Upper lobe of left lung (tissue), 4 donors: ENCODE data around the gene UBL7.

Source experiments
- EP300 ChIP-seq, 4 donors: sonication (generic); formaldehyde crosslinking; IDR thresholded peaks; one replicate each; pipeline ENCODE4 v1.5.1; 2017; ENCODE audit warnings: antibody characterized with exemption in 4 of 4, control low read depth in 2 of 4
- POLR2A ChIP-seq, 4 donors: fragments of 450-650 bp; IDR thresholded peaks; one replicate each; pipeline ENCODE4 v1.5.1; 2016 to 2017; ENCODE audit warnings: antibody characterized with exemption in 4 of 4, mild to moderate bottlenecking in 2 of 4
- POLR2AphosphoS5 ChIP-seq, 2 donors: sonication (generic); formaldehyde crosslinking; IDR thresholded peaks; one replicate each; pipeline ENCODE4 v1.5.1; 2017; ENCODE audit warnings: antibody characterized with exemption in 2 of 2
- TF ChIP-seq, protein P1 (sequence below), 6 experiments: fragments of 450-650 bp in 4 of 6; fragments of 200-600 bp in 2 of 6; sonication (generic) in 2 of 6; IDR thresholded peaks; one replicate each; pipeline ENCODE4 v1.5.1; 2016 to 2019; ENCODE audit warnings: antibody characterized with exemption in 6 of 6

DNA sequence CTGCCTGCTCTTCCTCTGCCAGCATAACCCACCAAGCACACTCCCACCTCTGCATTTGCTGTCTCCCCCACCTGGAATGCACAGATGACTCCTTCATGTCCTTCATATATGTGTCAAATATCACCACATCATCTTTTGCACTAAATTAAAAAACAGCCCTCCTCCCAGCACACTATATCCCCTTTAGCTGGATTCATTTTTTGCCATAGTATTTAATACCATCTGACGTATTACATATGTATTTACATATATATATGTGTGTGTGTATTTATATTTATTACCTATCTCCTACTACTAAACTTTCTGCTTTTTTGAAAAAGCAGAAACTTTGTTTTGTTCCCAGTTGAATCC, 29.4 kb upstream of the UBL7 start:
- TF ChIP-seq, protein P1, sequence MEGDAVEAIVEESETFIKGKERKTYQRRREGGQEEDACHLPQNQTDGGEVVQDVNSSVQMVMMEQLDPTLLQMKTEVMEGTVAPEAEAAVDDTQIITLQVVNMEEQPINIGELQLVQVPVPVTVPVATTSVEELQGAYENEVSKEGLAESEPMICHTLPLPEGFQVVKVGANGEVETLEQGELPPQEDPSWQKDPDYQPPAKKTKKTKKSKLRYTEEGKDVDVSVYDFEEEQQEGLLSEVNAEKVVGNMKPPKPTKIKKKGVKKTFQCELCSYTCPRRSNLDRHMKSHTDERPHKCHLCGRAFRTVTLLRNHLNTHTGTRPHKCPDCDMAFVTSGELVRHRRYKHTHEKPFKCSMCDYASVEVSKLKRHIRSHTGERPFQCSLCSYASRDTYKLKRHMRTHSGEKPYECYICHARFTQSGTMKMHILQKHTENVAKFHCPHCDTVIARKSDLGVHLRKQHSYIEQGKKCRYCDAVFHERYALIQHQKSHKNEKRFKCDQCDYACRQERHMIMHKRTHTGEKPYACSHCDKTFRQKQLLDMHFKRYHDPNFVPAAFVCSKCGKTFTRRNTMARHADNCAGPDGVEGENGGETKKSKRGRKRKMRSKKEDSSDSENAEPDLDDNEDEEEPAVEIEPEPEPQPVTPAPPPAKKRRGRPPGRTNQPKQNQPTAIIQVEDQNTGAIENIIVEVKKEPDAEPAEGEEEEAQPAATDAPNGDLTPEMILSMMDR (IDR thresholded peaks at IDR 0.05), result no peak
- no peak for TF ChIP-seq POLR2A (IDR thresholded peaks at IDR 0.05)
- no peak for TF ChIP-seq POLR2AphosphoS5 (IDR thresholded peaks at IDR 0.05)
- TF ChIP-seq EP300 (IDR thresholded peaks at IDR 0.05), result no peak
